Measurements from ENCODE around the gene HMGCL.
"Not testable (repeated sequence)": the region's sequence is repeated elsewhere in the genome, so short reads cannot be mapped to it uniquely, and the experiment has no call there.

Gene HMGCL

GRCh38 chr1:23825762-23826522, 713 bp upstream of the HMGCL start:
- DNase-seq: no peak

- DNase-seq: no peak
Observed at GRCh38 chr1:23824711-23825075, 536 bp downstream of the HMGCL start.

GRCh38 chr1:23823767-23824166, 1.5 kb downstream of the HMGCL start:
- no peak for DNase-seq

GRCh38 chr1:23817633-23818032, 7.6 kb downstream of the HMGCL start:
- no peak for DNase-seq

- no peak for DNase-seq
Observed at GRCh38 chr1:23816906-23817305, 8.3 kb downstream of the HMGCL start.

- DNase-seq: no peak
Observed at GRCh38 chr1:23816361-23816760, 8.9 kb downstream of the HMGCL start.

GRCh38 chr1:23814016-23814415, 11.2 kb downstream of the HMGCL start:
- DNase-seq: no peak

- no peak for DNase-seq
Observed at GRCh38 chr1:23810818-23811540, 14.2 kb downstream of the HMGCL start.

GRCh38 chr1:23809751-23810171, 15.5 kb downstream of the HMGCL start:
- DNase-seq: no peak

- no peak for DNase-seq
Observed at GRCh38 chr1:23807453-23807852, 17.8 kb downstream of the HMGCL start.

GRCh38 chr1:23806280-23806679, 18.9 kb downstream of the HMGCL start:
- DNase-seq: no peak

- DNase-seq: no peak
Observed at GRCh38 chr1:23805025-23805424, 20.2 kb downstream of the HMGCL start.

GRCh38 chr1:23804183-23804835, 20.9 kb downstream of the HMGCL start:
- no peak for DNase-seq

GRCh38 chr1:23803674-23804073, 21.6 kb downstream of the HMGCL start:
- DNase-seq: no peak

- DNase-seq: not testable (repeated sequence)
Observed at GRCh38 chr1:23802809-23803342, 22.4 kb downstream of the HMGCL start.

- DNase-seq: no peak
Observed at GRCh38 chr1:23801876-23802275, 23.4 kb downstream of the HMGCL start.

GRCh38 chr1:23801338-23801748, 23.9 kb downstream of the HMGCL start:
- no peak for DNase-seq

- DNase-seq: peak; percentile 49
Observed at GRCh38 chr1:23800400-23801337, 24.6 kb downstream of the HMGCL start, which contains the start of gene GALE. TSS of gene GALE (minus strand) at chr1:23800754. CDS start at chr1:23799007, 1,747 bp downstream.

- no peak for DNase-seq
Observed at GRCh38 chr1:23799570-23800399, 25.4 kb downstream of the HMGCL start.

GRCh38 chr1:23799255-23799569, 26.0 kb downstream of the HMGCL start:
- no peak for DNase-seq

- no peak for DNase-seq
Observed at GRCh38 chr1:23798662-23799142, 26.5 kb downstream of the HMGCL start.
